DOHH2 (cell line): Measurements from ENCODE around the gene CNN1.

Experiments
- CTCF ChIP-seq: fragments of 200-600 bp; sonication (generic); IDR thresholded peaks from one replicate; pipeline ENCODE4 v1.5.1; 2014; ENCODE audit warnings: antibody characterized with exemption, mild to moderate bottlenecking, low read depth, low read length; ENCODE audit not compliant: poor library complexity, severe bottlenecking
- EZH2phosphoT487 ChIP-seq: fragments of 200-600 bp; sonication (generic); IDR thresholded peaks from 2 replicates; pipeline ENCODE4 v1.6.1; 2017; ENCODE audit warnings: borderline replicate concordance, mild to moderate bottlenecking, antibody characterized with exemption, low read length, moderate library complexity, mixed read lengths

- TF ChIP-seq CTCF (peak; percentile 30), EZH2phosphoT487 (no peak)
Observed at GRCh38 chr19:11530432-11530831, 8.2 kb upstream of the CNN1 start.
